PC-3 (cell line): ENCODE data around the gene SPNS3. TPM values are rescaled to one million over a fixed set of nuclear protein-coding genes. Genes with fewer than 3 reads are reported as not detected.

Experiments used
- ATAC-seq: fragments of 200-7000 bp; cut with Tn5 transposase; 2 replicates; pipeline ENCODE4 v1.9.1; 2020; ENCODE audit warnings: mild to moderate bottlenecking, moderate library complexity
- BruUV-seq: library from RNA; stranded (reverse); fragments of 400-500 nt; replicated peaks from 2 replicates; lab custom pipeline; 2021; lab: Mats Ljungman, UMichigan
- CTCF ChIA-PET: fragments of 300-600 bp; sonication (Branson Sonifier 250); formaldehyde crosslinking; loops from one replicate; lab custom pipeline; 2022; ENCODE audit warnings: antibody characterized with exemption; lab: Charles Lee
- POLR2A ChIA-PET: fragments of 300-600 bp; sonication (Branson Sonifier 250); formaldehyde crosslinking; loops from one replicate; lab custom pipeline; 2022; ENCODE audit warnings: antibody characterized with exemption; ENCODE audit not compliant: unreplicated experiment; lab: Charles Lee
- DNase-seq: peaks from one replicate; pipeline ENCODE4 v3.0.0-alpha.2; 2015
- H2AFZ ChIP-seq: fragments of 300-600 bp; sonication (generic); 2 replicates; pipeline ENCODE4 v1.6.0; 2016; ENCODE audit warnings: antibody characterized with exemption, low read length
- H3F3A ChIP-seq: fragments of 300-600 bp; sonication (generic); one replicate; pipeline ENCODE4 v1.6.0; 2017; ENCODE audit warnings: antibody characterized with exemption, low read length, control low read depth, mild to moderate bottlenecking; ENCODE audit not compliant: unreplicated experiment
- H3K27ac ChIP-seq: fragments of 300-600 bp; sonication (generic); 2 replicates; pipeline ENCODE4 v1.5.1; 2016; ENCODE audit warnings: mild to moderate bottlenecking, low read length
- H3K27me3 ChIP-seq: fragments of 300-600 bp; sonication (generic); 2 replicates; pipeline ENCODE4 v1.6.1; 2016; ENCODE audit warnings: low read length, mixed read lengths
- H3K36me3 ChIP-seq: fragments of 300-600 bp; sonication (generic); 2 replicates; pipeline ENCODE4 v1.6.1; 2016; ENCODE audit warnings: low read depth, mixed run types, low read length, mixed read lengths
- H3K4me1 ChIP-seq: fragments of 300-600 bp; sonication (generic); 2 replicates; pipeline ENCODE4 v1.5.1; 2016; ENCODE audit warnings: low read length; ENCODE audit not compliant: insufficient read depth
- H3K4me2 ChIP-seq: fragments of 300-600 bp; sonication (generic); 2 replicates; pipeline ENCODE4 v1.6.0; 2016; ENCODE audit warnings: low read length
- H3K4me3 ChIP-seq: fragments of 300-600 bp; sonication (generic); 2 replicates; pipeline ENCODE4 v1.5.1; 2016; ENCODE audit warnings: mild to moderate bottlenecking, low read length, mixed read lengths
- H3K79me2 ChIP-seq: fragments of 300-600 bp; sonication (generic); 2 replicates; pipeline ENCODE4 v1.6.1; 2017; ENCODE audit warnings: low read length, mixed read lengths
- H3K9ac ChIP-seq: fragments of 300-600 bp; sonication (generic); 2 replicates; pipeline ENCODE4 v1.6.0; 2016; ENCODE audit warnings: mild to moderate bottlenecking, low read length
- H3K9me2 ChIP-seq: fragments of 300-600 bp; sonication (generic); replicated peaks from 2 replicates; pipeline ENCODE4 v1.6.1; 2016; ENCODE audit warnings: mixed run types, low read length, mixed read lengths
- H3K9me3 ChIP-seq: fragments of 300-600 bp; sonication (generic); 2 replicates; pipeline ENCODE4 v1.6.1; 2016; ENCODE audit warnings: low read length, mixed read lengths
- H4K20me1 ChIP-seq: fragments of 300-600 bp; sonication (generic); 2 replicates; pipeline ENCODE4 v1.6.1; 2016; ENCODE audit warnings: low read length, mixed read lengths
- CTCF ChIP-seq: fragments of 300-600 bp; sonication (generic); conservative IDR thresholded peaks from 2 replicates; pipeline ENCODE4 v1.5.1; 2017; ENCODE audit warnings: antibody characterized with exemption, low read depth, mild to moderate bottlenecking, low read length
- EZH2 ChIP-seq: fragments of 300-600 bp; sonication (generic); IDR thresholded peaks from one replicate; pipeline ENCODE4 v1.6.1; 2017; ENCODE audit warnings: antibody characterized with exemption, mild to moderate bottlenecking, low read length; ENCODE audit not compliant: unreplicated experiment
- EZH2phosphoT487 ChIP-seq: fragments of 300-600 bp; sonication (generic); IDR thresholded peaks from 2 replicates; pipeline ENCODE4 v1.6.1; 2018; ENCODE audit warnings: mild to moderate bottlenecking, antibody characterized with exemption, low read length, borderline replicate concordance
- intact Hi-C: fragments of 100-400 bp; cut with micrococcal nuclease; formaldehyde crosslinking; loops from 2 replicates; pipeline ENCODE4 v1.9.0; 2023
- total RNA-seq: library from RNA; depleted of rRNA; stranded (reverse); fragments of >200 nt; gene quantifications from 2 replicates; pipeline ENCODE4 v1.2.3, GENCODE V29; 2014

SPNS3 gene
- total RNA-seq, 1 experiment from 2014 or later = 0.69 TPM

GRCh38 chr17:4478318-4478830, 44.6 kb downstream of the SPNS3 start:
- no peaks in the 10 kb centered on the region for H3K36me3 ChIP-seq
- H4K20me1 ChIP-seq = no peaks in the 10 kb centered on the region
- H3K4me2 ChIP-seq = no peak overlapping the region
- H3F3A ChIP-seq = no peaks in the 10 kb centered on the region
- DNase-seq (no peak), ATAC-seq (no peak)
- H3K9me2 ChIP-seq = no peaks in the 10 kb centered on the region
- H3K4me1 ChIP-seq = peaks cover 19% of the 10 kb centered on the region
- no TSS peak for BruUV-seq
- no peaks in the 10 kb centered on the region for H3K79me2 ChIP-seq
- H3K27ac ChIP-seq = no peak overlapping the region
- ChIA-PET CTCF (no interaction called here), POLR2A (no interaction called here)
- H3K27me3 ChIP-seq = no peaks in the 10 kb centered on the region
- TF ChIP-seq EZH2 (no peak), EZH2phosphoT487 (no peak), CTCF (no peak)
- H2AFZ ChIP-seq = no peak overlapping the region
- no peaks in the 10 kb centered on the region for H3K9me3 ChIP-seq
- no peak overlapping the region for H3K4me3 ChIP-seq
- H3K9ac ChIP-seq = no peak overlapping the region
- intact Hi-C loops = no loop called here

- no peaks in the 10 kb centered on the region for H4K20me1 ChIP-seq
- CTCF ChIA-PET = no interaction called here
- POLR2A ChIA-PET = no interaction called here
- H3K9me3 ChIP-seq = no peaks in the 10 kb centered on the region
- intact Hi-C loops = no loop called here
- ATAC-seq (no peak), DNase-seq (no peak)
- H3K4me2 ChIP-seq = no peak overlapping the region
- TF ChIP-seq CTCF (no peak), EZH2phosphoT487 (no peak), EZH2 (no peak)
- H3K9me2 ChIP-seq = no peaks in the 10 kb centered on the region
- no peaks in the 10 kb centered on the region for H3F3A ChIP-seq
- peaks cover 26% of the 10 kb centered on the region for H3K4me1 ChIP-seq
- H3K4me3 ChIP-seq = no peak overlapping the region
- no TSS peak for BruUV-seq
- H3K36me3 ChIP-seq = no peaks in the 10 kb centered on the region
- H3K27ac ChIP-seq = no peak overlapping the region
- no peaks in the 10 kb centered on the region for H3K79me2 ChIP-seq
- no peaks in the 10 kb centered on the region for H3K27me3 ChIP-seq
- H2AFZ ChIP-seq = no peak overlapping the region
- H3K9ac ChIP-seq = no peak overlapping the region
These were observed 45.7 kb downstream of the SPNS3 start for GRCh38 chr17:4479340-4479981.
